Activated T-cell treated with anti-CD3 and anti-CD28 coated beads for 1 hour (primary cell): ENCODE data around the gene IQCN.

Experiments used
- DNase-seq: peaks from one replicate; pipeline ENCODE4 v3.0.0-alpha.2; 2020; ENCODE audit warnings: low read depth

IQCN gene

DNA sequence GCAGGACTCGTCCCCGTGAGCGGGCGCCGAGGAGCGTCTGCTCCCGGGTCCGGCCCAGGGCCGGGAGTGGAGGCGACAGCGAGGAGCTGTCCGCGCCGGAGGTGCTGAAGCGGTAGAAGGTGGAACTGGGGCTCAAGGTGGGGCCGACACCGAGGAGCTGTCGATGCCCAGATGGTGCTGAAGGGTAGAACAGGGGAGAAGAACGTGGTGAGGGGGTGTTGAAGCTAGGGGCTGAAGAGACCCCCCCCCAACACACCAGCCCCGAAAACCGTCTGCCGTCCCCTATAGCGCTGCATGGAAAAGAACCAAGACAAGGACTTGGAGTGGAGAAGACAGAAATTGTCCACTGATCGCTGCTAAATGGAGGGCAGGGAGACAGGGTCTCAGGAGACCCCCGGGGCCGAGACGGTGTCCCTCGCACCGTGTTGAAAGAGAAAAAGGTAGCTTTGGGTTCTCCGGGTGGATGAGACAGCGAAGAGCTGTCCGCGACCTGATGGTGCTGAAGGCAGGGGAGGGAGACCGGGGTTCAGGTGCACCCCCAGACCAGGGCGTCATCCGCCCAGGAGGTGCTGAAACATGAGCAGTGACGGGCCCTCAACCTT lies 40.9 kb downstream of the IQCN start:
- DNase-seq = peak; percentile 24

DNA sequence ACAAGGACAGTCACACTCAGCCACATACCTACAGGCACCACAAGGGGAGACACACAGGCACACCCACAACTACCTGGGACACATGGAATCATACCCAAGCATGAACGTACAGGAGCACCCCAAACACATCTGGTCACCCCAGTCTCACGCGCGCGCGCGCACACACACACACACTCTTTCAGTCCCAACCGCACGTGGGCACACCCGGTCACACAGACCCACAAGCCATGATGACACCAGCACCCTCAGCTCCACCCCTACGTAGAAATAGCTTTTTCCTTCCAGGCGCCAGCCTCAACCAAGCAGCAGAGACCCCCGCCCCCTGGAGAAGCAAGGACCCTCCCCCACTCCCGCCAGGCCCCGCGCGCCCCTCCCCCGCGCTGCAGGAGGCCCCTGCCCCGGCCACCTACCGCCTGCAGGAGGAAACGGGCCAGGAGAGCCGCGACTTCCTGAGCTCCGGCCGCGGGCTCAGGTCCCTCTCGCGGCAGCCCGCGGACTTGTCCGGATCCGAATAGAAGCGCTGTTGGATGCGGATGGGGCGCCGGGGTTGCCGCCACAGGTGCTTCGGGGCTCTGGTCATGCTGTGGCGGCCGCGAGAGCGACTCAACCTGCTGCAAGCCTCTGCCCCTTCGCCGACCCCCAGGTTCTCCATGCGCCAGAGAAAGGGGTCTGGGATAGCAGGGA lies 41.6 kb downstream of the IQCN start:
- DNase-seq = no peak

DNA sequence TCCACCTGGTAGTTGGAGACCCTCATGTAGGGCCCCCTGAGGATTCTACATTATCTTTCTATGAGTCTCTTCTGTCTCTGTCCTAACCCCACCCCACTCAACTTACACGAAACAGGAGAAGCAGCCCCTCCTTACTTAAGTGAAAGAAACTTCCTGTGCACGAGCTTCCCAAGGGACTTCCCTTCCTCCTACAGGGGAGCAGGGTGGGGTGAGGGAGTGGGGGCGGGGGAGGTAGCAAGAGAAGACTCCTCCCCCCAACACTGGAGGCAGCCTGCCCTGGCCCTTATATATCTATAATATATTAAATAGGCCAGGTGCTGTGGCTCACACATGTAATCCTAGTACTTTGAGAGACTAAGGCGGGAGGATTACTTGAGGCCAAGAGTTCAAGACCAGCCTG lies 42.5 kb downstream of the IQCN start:
- DNase-seq = no peak

DNA sequence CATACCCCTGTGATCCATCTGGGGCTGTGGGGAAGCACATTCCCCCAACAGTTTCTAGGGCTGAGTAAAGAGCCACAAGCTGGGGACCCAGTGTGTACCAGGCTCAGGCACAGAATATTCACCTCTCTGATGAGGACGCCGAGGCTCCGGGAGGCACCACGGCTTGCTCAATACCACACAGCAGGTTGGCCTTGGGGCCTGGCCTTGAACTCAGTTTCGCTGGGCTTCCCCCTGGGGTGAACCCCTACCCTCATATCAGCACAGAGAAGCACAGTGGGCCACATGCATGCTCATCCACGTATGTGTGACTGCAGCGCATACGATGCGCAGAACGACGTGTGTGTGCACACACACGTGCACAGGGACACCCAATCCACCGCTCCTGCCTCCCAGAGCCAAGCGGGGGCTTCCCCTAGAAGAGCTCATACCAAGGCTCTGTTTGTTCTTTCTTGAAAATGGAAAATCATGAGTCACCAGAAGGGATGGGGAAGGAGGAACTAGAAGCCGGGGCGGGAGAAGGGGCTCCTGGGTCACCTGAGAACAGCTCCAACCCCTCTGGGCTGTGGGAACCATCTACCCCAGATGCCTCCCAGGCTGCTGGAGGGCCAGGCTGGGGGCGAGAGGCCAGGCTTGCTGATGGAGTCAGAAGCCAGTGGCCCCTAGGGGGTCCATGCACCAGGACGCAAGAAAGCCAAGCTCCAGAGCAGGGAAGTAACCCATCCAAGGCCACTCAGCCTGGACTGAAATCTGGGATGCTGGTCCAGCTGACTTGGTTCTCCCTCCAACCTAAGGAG lies 43.1 kb downstream of the IQCN start:
- DNase-seq = no peak

DNA sequence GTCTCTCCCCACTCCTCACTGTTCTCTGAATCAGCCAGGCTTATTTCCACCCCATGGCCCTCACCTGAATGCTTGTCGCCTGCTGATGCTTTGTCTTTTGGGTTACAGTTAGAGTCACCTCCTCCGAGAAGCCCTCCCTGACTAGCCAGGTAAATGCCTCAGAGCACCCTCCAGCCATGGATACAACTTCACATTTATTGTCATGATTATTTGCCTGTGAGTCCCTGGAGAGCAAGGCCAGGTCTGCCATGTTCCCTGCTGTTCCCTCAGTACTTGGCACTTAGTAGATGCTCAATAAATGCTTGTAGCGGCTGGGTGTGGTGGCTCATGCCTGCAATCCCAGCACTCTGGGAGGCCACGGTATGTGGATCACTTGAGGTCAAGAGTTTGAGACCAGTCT lies 44.3 kb downstream of the IQCN start:
- DNase-seq = no peak

DNA sequence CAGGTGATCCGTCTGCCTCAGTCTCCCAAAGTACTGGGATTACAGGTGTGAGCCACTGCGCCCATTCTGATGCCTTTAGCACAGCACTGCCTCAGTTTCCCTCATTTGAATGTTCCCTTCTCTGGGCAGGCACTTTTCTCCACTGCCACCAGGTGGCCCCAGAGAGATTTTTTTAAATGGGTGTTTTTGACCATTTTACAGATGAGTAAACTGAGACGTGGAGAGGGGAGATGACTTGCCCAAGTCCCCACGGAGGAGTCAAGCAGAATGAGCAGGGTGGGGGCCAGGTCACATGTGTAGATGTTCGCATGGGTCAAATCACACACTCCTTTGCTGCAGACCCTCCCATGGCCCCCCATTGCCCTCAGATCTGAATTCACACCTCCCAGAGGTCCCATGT lies 44.8 kb downstream of the IQCN start:
- DNase-seq = no peak

DNA sequence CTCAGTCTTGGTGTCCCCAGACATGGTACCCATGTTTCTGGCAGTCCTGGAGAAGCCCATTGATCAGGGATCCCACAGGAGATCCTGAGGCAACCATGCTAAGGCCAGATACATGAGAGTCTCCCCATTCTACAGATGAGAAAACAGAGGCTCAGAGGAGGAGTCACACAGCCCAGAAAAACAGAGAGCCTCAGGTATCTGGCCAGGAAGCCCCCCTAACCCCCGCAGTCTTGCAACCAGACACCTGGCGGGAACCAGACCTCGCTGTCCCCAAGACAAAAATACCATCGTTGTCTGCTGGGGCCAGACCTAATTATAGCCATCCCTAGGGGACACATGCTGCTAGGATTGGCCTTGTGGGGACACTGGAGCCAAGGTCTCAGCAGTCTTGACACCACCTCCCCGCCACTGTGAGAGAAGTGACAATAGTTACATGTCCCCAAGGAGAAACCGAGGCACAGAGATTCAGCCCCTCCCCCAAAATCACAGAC lies 46.4 kb downstream of the IQCN start:
- DNase-seq = no peak

DNA sequence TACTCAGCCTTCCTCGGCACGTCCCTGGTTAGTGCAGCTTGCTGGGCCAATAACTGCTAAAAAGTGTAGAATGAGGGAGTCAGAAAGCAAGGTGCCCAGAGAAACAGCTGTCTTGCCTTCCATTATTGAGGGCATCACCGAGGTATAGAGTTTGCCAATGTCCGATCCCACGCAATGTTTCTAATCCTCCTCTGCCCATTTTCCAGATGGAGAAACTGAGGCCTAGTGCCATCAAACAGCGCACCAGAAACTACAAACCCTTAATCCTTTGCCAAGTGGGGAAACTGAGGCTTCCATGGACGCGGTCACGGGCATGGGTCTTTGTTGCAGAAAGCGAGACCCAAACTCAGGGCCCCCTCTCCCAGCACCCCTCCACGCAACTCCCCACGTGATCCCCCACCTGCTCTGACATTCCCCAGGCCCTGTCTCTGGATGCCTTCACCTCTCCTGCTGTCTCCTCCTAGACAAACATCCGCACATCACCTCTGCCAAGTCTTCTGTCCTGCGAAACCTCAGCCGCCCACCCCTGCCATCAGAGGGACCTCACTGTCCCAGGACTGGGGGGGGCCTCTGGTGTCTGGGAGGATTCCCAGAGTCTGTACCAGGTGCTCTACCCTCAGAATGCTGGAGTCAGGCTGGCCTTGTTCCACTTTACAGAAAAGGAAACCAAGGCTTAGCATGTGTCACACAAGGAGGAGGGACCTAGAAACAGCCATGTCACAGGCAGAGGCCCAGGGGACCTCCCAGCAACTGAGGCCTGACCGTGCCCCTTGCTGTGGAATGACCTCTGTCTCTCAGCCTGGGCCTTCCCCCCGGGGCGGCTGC lies 47.1 kb downstream of the IQCN start:
- no peak for DNase-seq

DNA sequence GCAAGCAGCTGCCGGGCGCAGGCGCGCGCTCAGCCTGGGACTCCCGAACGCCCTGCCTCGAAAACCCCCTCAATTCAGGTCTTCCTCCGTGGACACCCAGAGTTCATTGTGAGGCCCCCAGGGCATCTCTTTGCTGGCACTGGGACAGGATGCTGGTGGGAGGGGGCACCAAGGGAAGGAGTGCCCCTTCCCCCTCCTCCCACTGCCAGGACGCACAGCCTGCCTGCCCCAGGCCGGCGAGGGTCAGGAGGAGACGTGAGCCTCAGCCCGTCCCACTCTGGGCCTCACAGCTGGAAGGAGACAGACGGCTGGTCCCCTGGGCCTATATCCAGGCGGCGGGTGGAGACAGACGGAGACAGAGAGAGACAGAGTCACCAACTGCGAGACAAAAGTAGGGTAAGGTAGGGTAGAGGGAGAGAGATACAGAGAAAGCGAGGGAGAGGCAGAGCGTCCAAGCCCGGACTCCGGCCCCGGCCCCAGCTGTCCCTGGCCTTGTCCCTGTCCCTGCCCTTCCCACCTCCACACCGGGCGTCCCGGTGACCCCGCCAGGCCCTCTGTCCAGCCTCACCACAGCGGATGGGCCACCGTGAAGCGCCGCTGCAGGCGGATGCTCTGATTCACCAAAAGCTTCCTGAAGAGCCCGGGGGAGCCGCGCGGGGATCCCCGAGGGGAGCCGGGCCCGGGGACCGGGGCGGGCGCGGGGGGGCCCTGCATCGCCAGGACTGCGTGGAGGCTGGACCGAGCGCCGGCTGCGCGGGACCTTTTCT lies 48.4 kb downstream of the IQCN start, which contains the start of gene PDE4C:
PDE4C (minus strand) TSS at position 737 of the 767 bp plus-strand sequence; CDS start at position 714, 23 bp downstream.
- no peak for DNase-seq

DNA sequence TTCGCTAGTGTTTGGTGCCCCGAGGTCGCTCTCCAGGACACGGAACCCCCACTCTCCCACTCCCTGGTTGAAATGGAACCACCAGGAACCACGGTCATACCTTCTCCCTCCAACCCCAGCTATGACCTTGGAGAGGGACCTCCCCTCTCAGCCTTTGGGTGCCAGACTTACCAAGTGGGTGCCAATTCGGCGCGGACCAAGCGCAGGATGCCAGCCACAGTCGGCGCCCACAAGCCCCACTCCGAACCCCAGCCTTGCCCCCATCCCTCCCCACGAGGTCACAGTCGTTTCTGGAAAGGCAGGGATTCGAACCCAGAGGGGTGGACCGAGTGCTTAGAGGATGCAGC lies 48.9 kb downstream of the IQCN start:
- no peak for DNase-seq

DNA sequence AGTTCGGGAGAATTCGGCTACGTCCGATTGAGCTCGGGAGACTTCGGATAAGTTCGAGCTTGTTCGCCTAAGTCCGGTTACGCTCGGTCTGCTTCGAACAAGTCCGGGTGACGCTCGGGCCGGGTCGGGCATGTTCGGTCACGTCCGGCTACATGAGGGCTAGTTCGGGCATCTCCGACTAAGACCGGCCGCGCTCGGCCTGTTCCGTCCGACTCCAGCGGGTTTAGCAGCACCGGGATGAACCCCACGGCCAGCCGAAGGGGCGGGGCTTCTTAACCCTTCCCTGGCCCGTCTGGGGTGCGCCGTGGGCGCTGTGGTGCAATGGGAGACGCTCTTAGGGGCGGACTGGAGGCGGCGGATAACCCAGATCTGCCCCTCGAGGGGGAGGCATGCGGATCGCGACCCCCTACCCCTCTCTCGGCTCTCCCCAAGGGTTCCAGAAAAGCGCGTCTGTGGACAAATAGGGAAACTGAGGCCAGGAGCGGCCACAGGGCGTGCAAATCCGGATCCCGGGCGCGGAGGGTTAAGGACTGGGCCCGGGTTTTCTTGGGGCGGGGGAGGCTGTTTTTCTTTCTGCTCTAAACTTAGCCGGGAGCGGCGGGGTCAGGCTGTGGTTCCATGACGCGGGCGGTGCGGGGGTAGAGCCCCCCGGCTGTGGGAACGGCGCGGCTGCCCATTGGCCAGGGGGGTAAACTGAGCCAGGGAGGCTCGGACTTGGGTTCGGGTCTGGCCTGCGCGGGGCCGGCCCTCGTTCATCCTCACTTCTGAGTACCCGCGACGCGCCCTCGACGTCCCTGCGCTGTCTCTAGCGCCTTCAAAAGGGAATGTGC lies 49.5 kb downstream of the IQCN start:
- DNase-seq = peak; percentile 71

DNA sequence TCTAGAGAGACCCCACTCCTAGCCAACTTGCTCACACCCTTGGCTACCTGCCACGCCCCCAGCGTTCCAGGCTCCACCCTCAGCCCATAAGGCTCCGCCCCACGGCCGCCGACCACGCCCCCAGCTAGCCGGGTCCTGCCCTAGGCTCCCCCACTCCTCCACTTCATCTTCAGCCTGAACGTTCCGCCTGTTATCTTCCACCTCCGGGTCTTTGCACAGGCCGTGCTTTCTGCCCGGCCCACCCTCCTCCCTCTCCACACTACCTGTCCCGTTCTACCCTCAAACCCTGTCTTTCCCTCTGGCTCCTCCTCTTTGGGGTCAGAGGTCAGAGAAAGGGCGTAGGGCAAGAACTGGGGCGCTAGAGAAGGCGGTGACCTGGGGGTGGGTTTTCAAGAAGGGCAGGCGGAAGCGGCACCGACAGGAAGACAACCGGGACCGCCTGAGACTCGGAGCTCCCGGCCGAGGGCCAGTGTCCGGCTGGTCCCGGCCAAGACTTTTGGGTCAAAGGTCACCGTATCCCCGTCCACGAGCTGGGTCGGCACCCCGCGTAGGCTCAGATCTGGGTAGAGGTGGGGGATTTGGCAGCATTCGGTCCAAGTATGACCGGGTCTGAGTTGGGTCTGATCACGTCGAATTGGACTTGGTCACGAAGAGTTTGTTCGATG lies 50.3 kb downstream of the IQCN start:
- DNase-seq = no peak

DNA sequence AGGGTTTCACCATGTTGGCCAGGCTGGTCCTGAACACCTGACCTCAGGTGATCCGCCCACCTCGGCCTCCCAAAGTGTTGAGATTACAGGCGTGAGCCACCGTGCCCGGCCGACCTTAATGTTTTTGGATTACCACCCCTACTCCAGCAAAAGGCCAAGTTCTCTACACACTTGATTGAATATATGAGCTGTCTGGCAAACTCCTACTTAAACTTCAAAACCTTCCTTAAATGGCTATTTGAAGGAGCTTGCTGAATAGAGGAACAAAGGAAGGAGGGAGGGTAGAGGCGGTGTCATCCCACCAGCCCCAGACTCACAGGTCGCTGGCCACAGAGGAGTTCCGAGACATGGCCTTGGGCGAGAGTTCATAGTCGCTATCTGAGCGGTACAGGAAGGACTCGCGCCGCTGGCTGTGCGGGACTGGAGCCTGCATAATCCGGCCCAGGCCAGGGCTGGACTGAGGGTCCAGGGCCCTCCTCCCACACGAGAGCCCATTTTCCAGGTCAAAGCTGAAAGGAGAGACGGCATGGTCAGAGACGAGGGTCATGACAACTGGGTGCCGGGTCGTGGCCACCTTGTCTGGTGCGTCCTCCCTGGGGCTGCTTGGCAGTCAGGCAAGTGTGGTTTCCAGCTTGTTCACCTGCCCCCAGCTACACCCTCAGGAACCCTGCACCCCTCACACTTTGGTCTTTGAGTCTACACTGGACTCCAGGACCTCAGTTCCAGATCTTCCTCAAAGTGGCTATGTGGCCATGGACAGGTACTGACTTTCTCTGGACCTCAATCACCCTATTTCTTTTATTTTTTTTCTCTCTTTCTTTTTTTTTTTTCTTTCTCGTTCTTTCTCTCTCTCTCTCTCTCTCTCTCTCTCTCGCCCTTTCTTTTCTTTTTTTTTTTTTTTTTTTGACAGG lies 52.2 kb downstream of the IQCN start:
- DNase-seq = no peak

DNA sequence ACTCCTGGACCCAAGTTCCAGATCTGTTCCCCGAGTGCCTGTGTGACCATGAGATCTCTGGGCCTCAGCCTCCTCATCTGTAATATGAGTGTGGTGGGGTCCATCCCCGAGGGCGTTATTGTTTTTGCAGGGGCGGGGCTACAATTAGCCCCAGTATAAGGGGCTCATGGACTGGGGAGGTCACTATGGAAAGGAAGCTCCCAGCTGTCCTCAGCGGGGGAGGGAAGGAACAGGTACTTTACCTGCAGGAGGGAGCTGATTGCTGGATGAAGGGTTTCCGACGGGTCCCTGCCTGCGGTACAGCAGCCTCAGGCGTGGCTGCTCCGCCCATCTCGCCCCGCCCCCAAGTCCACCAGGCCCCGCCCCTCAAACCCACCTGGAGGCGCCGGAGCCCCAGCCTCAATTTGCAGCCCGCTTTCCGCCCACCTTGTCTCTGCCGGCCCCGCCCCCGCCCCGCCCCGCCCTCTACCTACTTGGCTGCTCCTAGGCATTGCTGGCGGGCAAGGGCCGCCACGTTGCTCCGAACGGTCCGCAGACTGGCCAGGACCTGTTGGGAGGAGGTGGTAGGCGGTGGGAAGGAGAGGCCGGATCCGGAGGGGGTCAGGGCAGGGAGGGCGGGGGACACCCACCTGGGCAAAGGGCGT lies 53.5 kb downstream of the IQCN start:
- DNase-seq = no peak

DNA sequence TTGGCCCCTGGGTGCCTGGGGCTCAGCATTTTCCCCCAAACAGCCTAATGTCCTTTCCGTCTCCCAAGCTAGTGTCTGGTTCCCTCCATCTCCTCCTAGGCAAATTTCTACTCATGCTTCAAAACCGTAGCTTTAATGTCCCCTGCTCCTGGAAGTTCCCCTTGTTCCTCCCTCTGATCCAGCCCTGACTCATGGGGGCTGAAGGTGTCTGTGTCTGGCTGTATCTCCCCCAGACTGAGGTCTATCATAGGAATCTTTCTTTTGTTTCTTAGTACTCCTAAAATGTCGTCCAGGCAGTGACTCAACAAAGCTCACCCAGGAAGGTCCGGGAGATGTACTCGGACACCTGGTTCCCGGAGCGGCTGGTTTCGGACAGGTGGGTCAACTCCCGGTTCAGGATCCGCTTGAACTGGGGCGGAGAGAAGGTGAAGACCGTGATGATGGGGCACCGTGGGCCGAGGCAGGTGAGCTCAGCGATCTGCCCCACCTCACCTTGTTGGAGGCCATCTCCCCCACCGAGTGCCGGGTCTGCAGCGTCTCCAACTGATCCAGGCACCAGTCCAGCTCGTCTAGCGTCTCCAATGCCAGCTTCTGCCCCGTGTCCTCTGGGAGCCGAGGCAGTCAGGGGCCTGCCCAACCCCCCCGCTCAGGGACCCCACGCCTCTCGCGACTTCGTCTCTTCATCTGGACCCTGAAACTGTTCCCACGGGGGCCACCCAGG lies 54.2 kb downstream of the IQCN start:
- no peak for DNase-seq

DNA sequence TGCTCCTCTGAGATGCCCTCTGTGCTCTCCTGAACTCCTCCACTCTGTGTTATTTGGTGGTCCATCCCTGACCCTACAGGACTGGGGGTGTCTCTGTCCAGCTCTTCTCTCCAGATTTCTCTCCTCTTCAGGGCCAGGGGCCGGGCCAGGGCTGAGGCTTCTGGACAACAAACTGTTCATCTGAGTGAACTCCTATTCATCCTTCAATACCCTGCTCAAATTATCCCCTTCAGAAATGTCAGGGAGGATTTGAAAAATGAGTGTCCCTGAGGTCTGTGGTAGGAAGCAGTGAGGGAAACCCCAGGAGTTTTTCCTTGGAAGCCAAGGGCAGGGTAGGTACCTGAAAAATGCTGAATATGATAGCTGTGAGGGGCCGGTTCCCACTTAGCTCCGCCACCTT lies 55.7 kb downstream of the IQCN start:
- no peak for DNase-seq

DNA sequence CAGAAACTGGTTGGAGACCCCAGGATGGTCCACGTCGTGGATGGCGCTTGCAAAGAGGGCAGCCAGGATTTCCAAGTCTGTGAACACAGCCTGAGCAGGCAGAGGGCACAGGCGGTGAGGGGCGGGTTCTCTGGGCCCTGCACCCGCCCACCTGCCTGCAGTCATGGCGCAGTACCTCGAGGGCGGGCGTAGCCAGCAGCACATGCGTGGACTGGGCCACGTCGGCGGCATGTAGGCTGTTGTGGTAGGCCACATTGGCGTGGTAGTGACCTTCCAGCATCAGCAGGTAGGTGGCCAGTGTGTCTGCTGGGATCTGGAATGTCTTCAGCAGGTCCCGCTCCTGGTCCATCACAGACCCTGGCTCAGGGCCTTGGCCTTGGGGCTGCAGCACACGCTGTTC lies 56.1 kb downstream of the IQCN start:
- no peak for DNase-seq

DNA sequence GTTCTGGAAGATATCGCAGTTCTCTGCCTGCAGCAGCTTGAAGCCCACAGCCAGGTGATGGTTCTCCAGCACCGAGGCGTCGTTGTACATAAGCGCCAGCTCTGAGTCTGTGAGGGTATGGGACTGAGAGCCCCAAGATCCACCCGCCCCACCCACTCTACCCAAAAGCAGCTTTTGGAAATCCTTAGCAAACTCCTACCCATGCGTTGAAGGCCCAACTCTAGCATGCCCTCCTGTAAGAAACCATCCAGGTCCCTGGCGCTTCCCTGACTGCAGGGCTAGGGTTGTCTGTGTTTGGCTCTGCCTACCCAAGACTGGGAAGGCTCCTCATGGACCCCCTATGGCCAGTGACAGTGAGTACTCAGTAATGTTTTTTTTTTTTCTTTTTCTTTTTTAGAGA lies 57.5 kb downstream of the IQCN start:
- DNase-seq = no peak
